IMR-90 (cell line): ENCODE data around the gene C9orf78. TPM values are rescaled to one million over a fixed set of nuclear protein-coding genes. Genes with fewer than 3 reads are reported as not detected.

ENCODE experiments used
- ATAC-seq: fragments of 200-7000 bp; cut with Tn5 transposase; 2 replicates; pipeline ENCODE4 v1.9.1; 2020; ENCODE audit warnings: low read depth, mild to moderate bottlenecking, moderate library complexity
- BruUV-seq: library from RNA; stranded (reverse); fragments of 400-500 nt; replicated peaks from 2 replicates; lab custom pipeline; 2021; lab: Mats Ljungman, UMichigan
- CTCF ChIA-PET: fragments of 300-600 bp; formaldehyde crosslinking; extraction: SDS; loops from one replicate; lab custom pipeline; 2021; ENCODE audit warnings: antibody characterized with exemption; lab: Yijun Ruan, JAX
- POLR2A ChIA-PET: fragments of 300-600 bp; sonication (Branson Sonifier 250); formaldehyde crosslinking; loops from one replicate; lab custom pipeline; 2022; ENCODE audit warnings: antibody characterized with exemption; ENCODE audit not compliant: unreplicated experiment; lab: Charles Lee
- DNase-seq: peaks from one replicate; pipeline ENCODE4 v3.0.0; 2013
- H2AFZ ChIP-seq: replicated peaks from 2 replicates; pipeline ENCODE3; 2013; ENCODE audit warnings: low read length, mild to moderate bottlenecking; ENCODE audit not compliant: poor library complexity
- H2AK5ac ChIP-seq: 2 replicates; pipeline ENCODE4 v1.6.1; 2013; ENCODE audit warnings: low read depth, low read length, inconsistent platforms
- H2AK9ac ChIP-seq: replicated peaks from 2 replicates; pipeline ENCODE3; 2013; ENCODE audit warnings: mild to moderate bottlenecking, low read depth, low read length, moderate library complexity; ENCODE audit not compliant: poor library complexity
- H2BK120ac ChIP-seq: 2 replicates; pipeline ENCODE4 v1.6.1; 2013; ENCODE audit warnings: low read depth, low read length, inconsistent platforms
- H2BK15ac ChIP-seq: 3 replicates; pipeline ENCODE4 v1.6.1; 2013; ENCODE audit warnings: low read depth, low read length, inconsistent platforms
- H2BK20ac ChIP-seq: 2 replicates; pipeline ENCODE4 v1.6.1; 2013; ENCODE audit warnings: low read depth, mild to moderate bottlenecking, inconsistent platforms, low read length, moderate library complexity
- H2BK5ac ChIP-seq: 2 replicates; pipeline ENCODE4 v1.6.1; 2013; ENCODE audit warnings: mild to moderate bottlenecking, low read depth, low read length, inconsistent platforms; ENCODE audit not compliant: poor library complexity, severe bottlenecking
- H3K14ac ChIP-seq: replicated peaks from 2 replicates; pipeline ENCODE4 v1.6.1; 2013; ENCODE audit warnings: low read depth, low read length, inconsistent platforms
- H3K18ac ChIP-seq: 2 replicates; pipeline ENCODE4 v1.6.1; 2013; ENCODE audit warnings: low read depth, low read length, control low read depth
- H3K23ac ChIP-seq: 2 replicates; pipeline ENCODE4 v1.6.1; 2013; ENCODE audit warnings: low read depth, low read length, inconsistent platforms
- H3K27ac ChIP-seq: 2 replicates; pipeline ENCODE4 v1.5.1; 2013; ENCODE audit warnings: mild to moderate bottlenecking, control low read depth, low read length; ENCODE audit not compliant: insufficient read depth
- H3K27me3 ChIP-seq: 2 replicates; pipeline ENCODE4 v1.6.1; 2013; ENCODE audit warnings: low read length; ENCODE audit not compliant: control insufficient read depth, insufficient read depth
- H3K36me3 ChIP-seq: 2 replicates; pipeline ENCODE4 v1.6.1; 2013; ENCODE audit warnings: low read length, mixed read lengths; ENCODE audit not compliant: control insufficient read depth, insufficient read depth
- H3K4ac ChIP-seq: 2 replicates; pipeline ENCODE4 v1.6.1; 2013; ENCODE audit warnings: low read depth, low read length, inconsistent platforms
- H3K4me1 ChIP-seq: 2 replicates; pipeline ENCODE4 v1.6.1; 2013; ENCODE audit warnings: low read length, mixed read lengths; ENCODE audit not compliant: control insufficient read depth, insufficient read depth
- H3K4me2 ChIP-seq: 2 replicates; pipeline ENCODE4 v1.6.1; 2013; ENCODE audit warnings: low read depth, mild to moderate bottlenecking, control low read depth, low read length, moderate library complexity
- H3K4me3 ChIP-seq: 2 replicates; pipeline ENCODE4 v1.5.1; 2013; ENCODE audit warnings: low read depth, mild to moderate bottlenecking, control low read depth, low read length, moderate library complexity; ENCODE audit not compliant: insufficient read depth
- H3K56ac ChIP-seq: 2 replicates; pipeline ENCODE4 v1.6.1; 2013; ENCODE audit warnings: low read length, inconsistent platforms; ENCODE audit not compliant: insufficient read depth; ENCODE audit errors: extremely low read depth
- H3K79me1 ChIP-seq, 2 experiments: 2 replicates each; pipeline ENCODE4 v1.6.1; 2013; ENCODE audit warnings: low read length in 2 of 2, inconsistent platforms in 1 of 2, low read depth in 1 of 2
- H3K9ac ChIP-seq: 2 replicates; pipeline ENCODE4 v1.6.1; 2013; ENCODE audit warnings: low read depth, low read length, control low read depth
- H3K9me1 ChIP-seq: 2 replicates; pipeline ENCODE4 v1.6.1; 2013; ENCODE audit warnings: low read length, inconsistent platforms; ENCODE audit not compliant: insufficient read depth
- H3K9me3 ChIP-seq: 2 replicates; pipeline ENCODE4 v1.6.1; 2013; ENCODE audit warnings: low read length; ENCODE audit not compliant: control insufficient read depth, insufficient read depth
- H4K20me1 ChIP-seq: 2 replicates; pipeline ENCODE4 v1.6.1; 2013; ENCODE audit warnings: low read length, inconsistent platforms; ENCODE audit not compliant: insufficient read depth
- H4K5ac ChIP-seq: 2 replicates; pipeline ENCODE4 v1.6.1; 2013; ENCODE audit warnings: mild to moderate bottlenecking, low read depth, low read length, control low read depth
- H4K8ac ChIP-seq, 2 experiments: 2 replicates each; pipeline ENCODE4 v1.6.1; 2013; ENCODE audit warnings: low read depth in 2 of 2, low read length in 2 of 2, control low read depth in 1 of 2, inconsistent platforms in 1 of 2
- H4K91ac ChIP-seq: 2 replicates; pipeline ENCODE4 v1.6.1; 2013; ENCODE audit warnings: low read depth, low read length, inconsistent platforms; ENCODE audit not compliant: insufficient read depth
- CEBPB ChIP-seq: IDR thresholded peaks from 2 replicates; pipeline ENCODE4 v1.6.1; 2012; ENCODE audit warnings: low read depth, low read length, improper control_type of control experiment
- FOS ChIP-seq: fragments of 150-350 bp; IDR thresholded peaks from 2 replicates; pipeline ENCODE4 v1.6.1; 2016; ENCODE audit warnings: low read depth, low read length
- MAZ ChIP-seq: IDR thresholded peaks from 2 replicates; pipeline ENCODE4 v1.6.1; 2012; ENCODE audit warnings: low read depth, mild to moderate bottlenecking, low read length, improper control_type of control experiment, moderate library complexity, borderline replicate concordance
- MXI1 ChIP-seq: IDR thresholded peaks from 2 replicates; pipeline ENCODE4 v1.6.1; 2012; ENCODE audit warnings: low read depth, mild to moderate bottlenecking, low read length, moderate library complexity, borderline replicate concordance
- NFE2L2 ChIP-seq: fragments of 150-350 bp; IDR thresholded peaks from 2 replicates; pipeline ENCODE4 v1.6.1; 2016; ENCODE audit warnings: low read depth, mild to moderate bottlenecking, low read length
- POLR2A ChIP-seq: IDR thresholded peaks from 2 replicates; pipeline ENCODE4 v1.6.1; 2012; ENCODE audit warnings: mild to moderate bottlenecking, low read depth, low read length
- RAD21 ChIP-seq: IDR thresholded peaks from 2 replicates; pipeline ENCODE4 v1.6.1; 2012; ENCODE audit warnings: low read length, improper control_type of control experiment
- RCOR1 ChIP-seq: IDR thresholded peaks from 2 replicates; pipeline ENCODE4 v1.6.1; 2012; ENCODE audit warnings: mild to moderate bottlenecking, low read length, improper control_type of control experiment; ENCODE audit not compliant: insufficient replicate concordance
- SMC3 ChIP-seq: fragments of 150-350 bp; IDR thresholded peaks from 2 replicates; pipeline ENCODE4 v1.6.1; 2016; ENCODE audit warnings: low read depth, mild to moderate bottlenecking, antibody characterized with exemption, low read length, moderate library complexity
- USF2 ChIP-seq: fragments of 150-350 bp; IDR thresholded peaks from 2 replicates; pipeline ENCODE4 v1.6.1; 2017; ENCODE audit warnings: mild to moderate bottlenecking, antibody characterized with exemption, low read length, low read depth
- WGBS, 2 experiments: methylation state at CpG; one replicate each; pipeline versions ENCODE4 v1.1.5 to v1.1.7; 2013; ENCODE audit warnings: missing lambda C conversion rate in 2 of 2; ENCODE audit not compliant: insufficient read length in 1 of 2; ENCODE audit errors: extremely low coverage in 2 of 2; 5-methylcytosine and 5-hydroxymethylcytosine counted together
- dilution Hi-C: fragments of 300-500 bp; cut with HindIII; formaldehyde crosslinking; loops from one replicate; pipeline ENCODE4 v1.14.3; 2018; ENCODE audit warnings: low sequenced_read_pairs; ENCODE audit not compliant: unreplicated experiment
- in situ Hi-C: fragments of 300-500 bp; cut with MboI; formaldehyde crosslinking; loops from 3 replicates; pipeline ENCODE4 v1.14.3; 2019; ENCODE audit warnings: low sequenced_read_pairs, inconsistent platforms, mixed read lengths
- intact Hi-C: fragments of 100-400 bp; cut with micrococcal nuclease; formaldehyde crosslinking; loops from 2 replicates; pipeline ENCODE4 v1.10.0; 2022
- polyA plus RNA-seq, 3 experiments: library from polyadenylated mRNA; depleted of rRNA; stranded (reverse); fragments of >200 nt; gene quantifications; 2 replicates each; pipeline ENCODE4 v1.2.3, GENCODE V29; 2012; ENCODE audit warnings: low replicate concordance in 1 of 3
- total RNA-seq: library from RNA; depleted of rRNA; stranded (reverse); fragments of >200 nt; gene quantifications from 2 replicates; pipeline ENCODE4 v1.2.3, GENCODE V29; 2012

The C9orf78 gene
- total and polyA plus RNA-seq, 2 of the 4 experiments (the other 2 are of a cell fraction) = 29.8 to 46.0 TPM

GRCh38 chr9:129828969-129829368 lies 6.1 kb downstream of the C9orf78 start:
- no peak overlapping the region for H3K4ac ChIP-seq
- peaks cover 32% of the 10 kb centered on the region for H3K36me3 ChIP-seq
- H3K79me1 ChIP-seq = peaks cover 7 to 10% of the 10 kb centered on the region in 2 experiments
- TF ChIP-seq RCOR1 = no peak
- no peak for TF ChIP-seq FOS
- no peak for TF ChIP-seq RAD21
- TF ChIP-seq SMC3 = no peak
- TF ChIP-seq MAZ = no peak
- no peak for TF ChIP-seq POLR2A
- no peak for TF ChIP-seq USF2
- no peak for TF ChIP-seq NFE2L2
- TF ChIP-seq MXI1 = no peak
- no peak for TF ChIP-seq CEBPB
- H4K91ac ChIP-seq = no peak overlapping the region
- no peak overlapping the region for H2BK20ac ChIP-seq
- no peak overlapping the region for H3K27ac ChIP-seq
- no peak overlapping the region for H2BK5ac ChIP-seq
- no peak overlapping the region for H3K18ac ChIP-seq
- H4K20me1 ChIP-seq = no peaks in the 10 kb centered on the region; the same call in 1 of the 2 replicates
- H3K4me3 ChIP-seq = no peak overlapping the region
- no peak overlapping the region for H3K9ac ChIP-seq
- H2BK15ac ChIP-seq = no peak overlapping the region
- in situ Hi-C loops (no loop called here), dilution Hi-C loops (no loop called here), intact Hi-C loops (no loop called here)
- H2AFZ ChIP-seq = no peak overlapping the region
- no peak overlapping the region for H3K14ac ChIP-seq
- no peak overlapping the region for H2AK9ac ChIP-seq
- no peaks in the 10 kb centered on the region for H3K27me3 ChIP-seq
- no peak overlapping the region for H3K23ac ChIP-seq
- H2AK5ac ChIP-seq = no peak overlapping the region
- H3K4me1 ChIP-seq = no peaks in the 10 kb centered on the region
- DNase-seq = no peak
- H3K4me2 ChIP-seq = no peak overlapping the region
- H4K8ac ChIP-seq = no peak overlapping the region
- POLR2A ChIA-PET = no interaction called here
- no peak overlapping the region for H2BK120ac ChIP-seq
- ATAC-seq = no peak
- 98% methylated on average over 9 of the region's 10 CpGs; no CpG with 5 or more reads in 1 of the 2 experiments for WGBS, 2 experiments
- no peak overlapping the region for H4K5ac ChIP-seq
- CTCF ChIA-PET = no interaction called here
- no TSS peak for BruUV-seq
- H3K9me1 ChIP-seq = peaks cover 6% of the 10 kb centered on the region; the same call in 1 of the 2 replicates
- H3K9me3 ChIP-seq = no peaks in the 10 kb centered on the region
- H3K56ac ChIP-seq = no peak overlapping the region
